Kidney (tissue), 14 donors: ENCODE measurements around the gene FAM13A. TPM values are rescaled to one million over a fixed set of nuclear protein-coding genes. Genes with fewer than 3 reads are reported as not detected.

Source experiments
- DNase-seq, 5 donors: peaks; one replicate each; pipeline ENCODE4 v3.0.0-alpha.2; 2013 to 2020
- FAIRE-seq: peaks from 2 replicates; lab custom pipeline; 2012; peaks lifted over from hg19 to GRCh38; lab: Jason Lieb, UNC
- H3K27ac ChIP-seq, 2 donors: one replicate each; pipeline ENCODE4 v1.7.0; 2013; ENCODE audit warnings: low read depth in 2 of 2, low read length in 2 of 2, inconsistent platforms in 1 of 2
- H3K27me3 ChIP-seq: one replicate; pipeline ENCODE4 v1.7.1; 2013; ENCODE audit warnings: low read length, inconsistent platforms; ENCODE audit not compliant: control insufficient read depth, insufficient read depth
- H3K36me3 ChIP-seq, 3 donors: one replicate each; pipeline versions ENCODE4 v1.7.0 to v1.7.1; 2013; ENCODE audit warnings: low read length in 3 of 3, control low read depth in 1 of 3, inconsistent platforms in 1 of 3; ENCODE audit not compliant: insufficient read depth in 3 of 3, control insufficient read depth in 2 of 3
- H3K4me1 ChIP-seq, 3 donors: one replicate each; pipeline versions ENCODE4 v1.7.0 to v1.7.1; 2013; ENCODE audit warnings: low read length in 3 of 3, inconsistent platforms in 1 of 3, low read depth in 1 of 3; ENCODE audit not compliant: control insufficient read depth in 2 of 3, insufficient read depth in 2 of 3
- H3K4me3 ChIP-seq, 3 donors: one replicate each; pipeline versions ENCODE4 v1.7.0 to v1.8.1; 2013; ENCODE audit warnings: low read length in 3 of 3, control low read depth in 1 of 3, inconsistent platforms in 1 of 3
- H3K9ac ChIP-seq, 3 donors: one replicate each; pipeline versions ENCODE4 v1.7.0 to v1.7.1; 2013; ENCODE audit warnings: low read length in 3 of 3, control low read depth in 1 of 3, inconsistent platforms in 1 of 3
- H3K9me3 ChIP-seq, 3 donors: one replicate each; pipeline versions ENCODE4 v1.7.0 to v1.7.1; 2013; ENCODE audit warnings: low read length in 3 of 3, control low read depth in 1 of 3, inconsistent platforms in 1 of 3; ENCODE audit not compliant: control insufficient read depth in 2 of 3, insufficient read depth in 1 of 3
- intact Hi-C: fragments of 100-400 bp; cut with DNase I; formaldehyde crosslinking; loops from one replicate; pipeline ENCODE4 v1.11.1; 2022
- polyA plus RNA-seq: library from polyadenylated mRNA; stranded (reverse); fragments of 350-450 nt; fragmentation: Illumina TruSeq; extraction: RNeasy Lipid Tissue Mini Kit (QIAGEN cat#74804); gene quantifications from one replicate; pipeline ENCODE4 v1.2.3, GENCODE V29; 2014; ENCODE audit warnings: low read depth, low replicate concordance; ENCODE audit not compliant: insufficient read depth
- total RNA-seq: library from RNA; stranded (reverse); fragmentation: NEBNext Ultra II Directional; extraction: Animal tissue kit (Norgen Biotek cat#: 25700); gene quantifications from one replicate; pipeline ENCODE4 v1.2.1, GENCODE V29; 2021
- TF ChIP-seq, protein P1 (sequence below): IDR thresholded peaks from 3 replicates; pipeline ENCODE4 v1.5.1; 2012; ENCODE audit warnings: mild to moderate bottlenecking, moderate library complexity, borderline replicate concordance; ENCODE audit not compliant: insufficient read depth; ENCODE audit errors: extremely low read depth
- donor health status: control.
- donor health status: control.
- donor health status: control.
- donor health status: control.
- donor health status: control.
- donor health status: DM: yes; HTN: yes; CAD: no.
- donor health status: Normal renal cell carcinoma (clear cell type).

Gene FAM13A
- total and polyA plus RNA-seq, 2 donors from 2014 or later = 12.9 to 48.3 TPM

DNA sequence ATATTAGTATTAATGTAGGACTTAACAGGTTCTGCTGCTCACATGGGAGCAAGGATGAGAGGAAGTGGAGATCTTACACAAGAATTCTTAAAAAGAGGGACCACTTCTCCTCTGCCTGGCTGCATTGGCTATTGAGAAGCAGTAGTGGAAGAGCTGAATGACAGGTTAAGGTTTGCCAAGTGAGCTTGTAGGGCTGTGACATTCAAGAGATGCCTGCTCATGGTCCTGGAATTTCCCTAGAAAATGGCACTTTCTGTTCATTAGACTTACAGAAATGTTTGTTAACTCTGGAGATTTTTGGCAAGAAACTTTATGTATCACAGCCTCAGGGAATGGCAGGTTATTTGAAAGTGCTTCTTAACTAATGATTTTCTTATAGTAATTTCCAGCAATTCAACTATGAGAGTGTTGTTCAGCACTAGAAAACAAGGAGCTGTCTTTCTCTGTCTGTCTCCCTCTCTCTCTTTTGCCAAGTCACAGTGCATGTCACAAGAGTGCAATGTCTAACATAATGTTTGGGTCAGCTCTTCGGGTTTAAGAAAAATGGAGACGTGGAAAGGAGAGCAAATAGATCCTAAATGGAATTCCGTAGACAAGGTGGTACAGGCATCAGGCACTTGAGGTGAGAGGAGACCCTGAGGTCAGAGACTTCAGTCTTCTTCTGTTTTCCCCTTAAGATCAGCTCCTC, 351.0 kb downstream of the FAM13A start:
- H3K27me3 ChIP-seq = no peaks in the 10 kb centered on the region
- TF ChIP-seq, protein P1, sequence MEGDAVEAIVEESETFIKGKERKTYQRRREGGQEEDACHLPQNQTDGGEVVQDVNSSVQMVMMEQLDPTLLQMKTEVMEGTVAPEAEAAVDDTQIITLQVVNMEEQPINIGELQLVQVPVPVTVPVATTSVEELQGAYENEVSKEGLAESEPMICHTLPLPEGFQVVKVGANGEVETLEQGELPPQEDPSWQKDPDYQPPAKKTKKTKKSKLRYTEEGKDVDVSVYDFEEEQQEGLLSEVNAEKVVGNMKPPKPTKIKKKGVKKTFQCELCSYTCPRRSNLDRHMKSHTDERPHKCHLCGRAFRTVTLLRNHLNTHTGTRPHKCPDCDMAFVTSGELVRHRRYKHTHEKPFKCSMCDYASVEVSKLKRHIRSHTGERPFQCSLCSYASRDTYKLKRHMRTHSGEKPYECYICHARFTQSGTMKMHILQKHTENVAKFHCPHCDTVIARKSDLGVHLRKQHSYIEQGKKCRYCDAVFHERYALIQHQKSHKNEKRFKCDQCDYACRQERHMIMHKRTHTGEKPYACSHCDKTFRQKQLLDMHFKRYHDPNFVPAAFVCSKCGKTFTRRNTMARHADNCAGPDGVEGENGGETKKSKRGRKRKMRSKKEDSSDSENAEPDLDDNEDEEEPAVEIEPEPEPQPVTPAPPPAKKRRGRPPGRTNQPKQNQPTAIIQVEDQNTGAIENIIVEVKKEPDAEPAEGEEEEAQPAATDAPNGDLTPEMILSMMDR = no peak
- no peak overlapping the region for H3K4me3 ChIP-seq
- H3K9ac ChIP-seq = no peak overlapping the region
- H3K36me3 ChIP-seq = peaks cover 0 to 3% (median 0%) of the 10 kb centered on the region in 3 donors
- no peak overlapping the region for H3K27ac ChIP-seq
- FAIRE-seq = no peak
- no peaks in the 10 kb centered on the region for H3K9me3 ChIP-seq
- H3K4me1 ChIP-seq = peaks cover 0 to 2% (median 0%) of the 10 kb centered on the region in 3 donors
- DNase-seq = no peak
- intact Hi-C loops = loop anchor here (10.0 kb wide), 1 partner anchor 319 kb away; no protein-coding TSS in a partner anchor

DNA sequence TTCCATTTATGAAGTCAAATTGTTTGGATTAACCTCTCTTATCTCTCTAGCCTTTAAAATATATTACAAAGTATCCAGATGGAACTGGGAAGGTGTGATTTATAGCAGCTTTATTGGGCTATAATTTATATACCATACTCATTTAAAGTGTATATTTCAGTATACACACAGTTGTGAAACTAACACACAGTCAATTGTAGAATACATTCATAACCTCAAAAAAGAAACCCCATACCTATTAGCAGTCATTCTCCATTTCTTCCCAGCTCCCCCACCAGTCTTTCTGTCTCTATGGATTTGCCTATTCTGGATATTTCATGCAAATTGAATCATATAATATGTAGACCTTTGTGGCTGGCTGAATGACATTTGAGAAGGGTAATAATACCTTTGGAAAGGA, 351.8 kb downstream of the FAM13A start:
- intact Hi-C loops = loop anchor here (10.0 kb wide), 1 partner anchor 320 kb away; no protein-coding TSS in a partner anchor
- FAIRE-seq = no peak

DNA sequence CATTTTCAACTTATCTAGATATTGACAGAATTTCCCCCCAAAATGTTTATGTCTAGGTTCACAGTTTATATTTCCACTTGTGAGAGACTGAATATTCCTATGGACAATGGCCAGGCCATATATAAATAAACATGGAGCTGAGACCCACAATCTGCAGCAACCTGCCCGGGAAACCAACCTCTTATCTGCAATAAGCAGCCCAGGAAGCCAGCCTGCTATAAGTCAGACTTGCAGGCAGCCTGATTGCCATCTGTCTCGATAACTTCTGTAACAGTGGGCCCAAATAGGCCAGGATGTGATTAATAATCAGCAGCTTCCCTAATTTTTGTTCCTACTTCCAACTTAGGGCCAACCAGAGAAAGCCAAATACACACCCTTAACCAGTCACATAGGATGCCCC, 354.2 kb downstream of the FAM13A start:
- no peaks in the 10 kb centered on the region for H3K27me3 ChIP-seq
- no peak for FAIRE-seq
- H3K27ac ChIP-seq = no peak overlapping the region
- TF ChIP-seq, protein P1 = no peak
- DNase-seq = no peak
- peaks cover 0 to 2% (median 0%) of the 10 kb centered on the region in 3 donors for H3K4me1 ChIP-seq
- no peaks in the 10 kb centered on the region for H3K9me3 ChIP-seq
- peaks cover 0 to 3% (median 0%) of the 10 kb centered on the region in 3 donors for H3K36me3 ChIP-seq
- intact Hi-C loops = loop anchor here (10.0 kb wide), 1 partner anchor 322 kb away; no protein-coding TSS in a partner anchor
- H3K4me3 ChIP-seq = no peak overlapping the region
- H3K9ac ChIP-seq = no peak overlapping the region

More for the DNA sequence above, 351.8 kb downstream of the FAM13A start:
- H3K4me1 ChIP-seq = peaks cover 0 to 2% (median 0%) of the 10 kb centered on the region in 3 donors
- H3K9me3 ChIP-seq = no peaks in the 10 kb centered on the region
- DNase-seq = no peak
- H3K36me3 ChIP-seq = peaks cover 0 to 3% (median 0%) of the 10 kb centered on the region in 3 donors
- H3K9ac ChIP-seq = no peak overlapping the region
- H3K4me3 ChIP-seq = no peak overlapping the region
- no peak overlapping the region for H3K27ac ChIP-seq
- H3K27me3 ChIP-seq = no peaks in the 10 kb centered on the region
- TF ChIP-seq, protein P1 = no peak
